ENCODE measurements around the gene GSTO2.
A peak's percentile ranks its signal among the peaks of the same experiment; 100 is the strongest.

The GSTO2 gene

GRCh38 chr10:104291439-104291951 lies 22.5 kb downstream of the GSTO2 start:
- H3K4me3 ChIP-seq (ENCODE audit: low read depth, low read length), result peak overlapping the region; percentile 18

GRCh38 chr10:104293011-104293410 lies 24.0 kb downstream of the GSTO2 start:
- no peaks in the 10 kb centered on the region for H3K36me3 ChIP-seq (ENCODE audit: control insufficient read depth, insufficient read depth, low read length)
- H3K9ac ChIP-seq (ENCODE audit: low read depth, low read length), result no peak overlapping the region
- no peaks in the 10 kb centered on the region for H3K9me3 ChIP-seq (ENCODE audit: control insufficient read depth, insufficient read depth, low read length)
- no peak overlapping the region for H3K4me3 ChIP-seq (ENCODE audit: low read depth, low read length)
- H3K27me3 ChIP-seq (ENCODE audit: control insufficient read depth, insufficient read depth, low read length), result no peaks in the 10 kb centered on the region
- H3K4me1 ChIP-seq (ENCODE audit: control insufficient read depth, insufficient read depth, low read length), result peaks cover 4% of the 10 kb centered on the region

More at GRCh38 chr10:104291439-104291951, 22.5 kb downstream of the GSTO2 start:
- no peaks in the 10 kb centered on the region for H3K27me3 ChIP-seq (ENCODE audit: control insufficient read depth, insufficient read depth, low read length)
- peaks cover 4% of the 10 kb centered on the region for H3K4me1 ChIP-seq (ENCODE audit: control insufficient read depth, insufficient read depth, low read length)
- no peaks in the 10 kb centered on the region for H3K9me3 ChIP-seq (ENCODE audit: control insufficient read depth, insufficient read depth, low read length)
- H3K9ac ChIP-seq (ENCODE audit: low read depth, low read length), result no peak overlapping the region
- H3K36me3 ChIP-seq (ENCODE audit: control insufficient read depth, insufficient read depth, low read length), result no peaks in the 10 kb centered on the region

DNA sequence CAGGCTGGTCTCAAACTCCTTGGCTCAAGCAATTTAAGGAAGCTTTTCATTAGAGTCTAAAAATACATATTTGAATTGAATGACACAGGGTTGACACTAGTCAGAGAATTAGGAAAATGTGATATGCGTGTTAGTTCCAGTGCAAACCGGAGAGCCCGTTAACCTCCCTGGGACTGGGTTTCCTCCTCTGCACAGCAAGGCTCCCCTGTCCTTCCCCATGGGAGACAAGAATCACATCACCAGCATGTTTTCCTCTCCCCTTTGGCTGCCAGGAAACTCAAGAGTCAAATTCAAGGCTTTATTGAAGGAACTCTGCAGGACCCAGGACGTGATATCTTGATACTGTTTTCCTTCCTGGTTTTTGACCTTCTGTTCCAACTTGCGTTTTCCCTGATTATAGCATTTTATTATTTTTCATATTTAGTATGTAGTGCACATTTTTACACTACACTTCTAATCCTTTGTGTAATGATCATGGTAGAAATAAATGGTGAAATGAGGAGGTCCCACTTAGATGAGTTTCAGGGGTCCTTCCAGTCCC lies 24.9 kb downstream of the GSTO2 start:
- Histone ChIP-seq H3K4me1 (ENCODE audit: control insufficient read depth, insufficient read depth, low read length) (peaks cover 4% of the 10 kb centered on the region), H3K9me3 (ENCODE audit: control insufficient read depth, insufficient read depth, low read length) (no peaks in the 10 kb centered on the region), H3K36me3 (ENCODE audit: control insufficient read depth, insufficient read depth, low read length) (no peaks in the 10 kb centered on the region), H3K4me3 (ENCODE audit: low read depth, low read length) (no peak overlapping the region), H3K9ac (ENCODE audit: low read depth, low read length) (no peak overlapping the region), H3K27me3 (ENCODE audit: control insufficient read depth, insufficient read depth, low read length) (no peaks in the 10 kb centered on the region)

DNA sequence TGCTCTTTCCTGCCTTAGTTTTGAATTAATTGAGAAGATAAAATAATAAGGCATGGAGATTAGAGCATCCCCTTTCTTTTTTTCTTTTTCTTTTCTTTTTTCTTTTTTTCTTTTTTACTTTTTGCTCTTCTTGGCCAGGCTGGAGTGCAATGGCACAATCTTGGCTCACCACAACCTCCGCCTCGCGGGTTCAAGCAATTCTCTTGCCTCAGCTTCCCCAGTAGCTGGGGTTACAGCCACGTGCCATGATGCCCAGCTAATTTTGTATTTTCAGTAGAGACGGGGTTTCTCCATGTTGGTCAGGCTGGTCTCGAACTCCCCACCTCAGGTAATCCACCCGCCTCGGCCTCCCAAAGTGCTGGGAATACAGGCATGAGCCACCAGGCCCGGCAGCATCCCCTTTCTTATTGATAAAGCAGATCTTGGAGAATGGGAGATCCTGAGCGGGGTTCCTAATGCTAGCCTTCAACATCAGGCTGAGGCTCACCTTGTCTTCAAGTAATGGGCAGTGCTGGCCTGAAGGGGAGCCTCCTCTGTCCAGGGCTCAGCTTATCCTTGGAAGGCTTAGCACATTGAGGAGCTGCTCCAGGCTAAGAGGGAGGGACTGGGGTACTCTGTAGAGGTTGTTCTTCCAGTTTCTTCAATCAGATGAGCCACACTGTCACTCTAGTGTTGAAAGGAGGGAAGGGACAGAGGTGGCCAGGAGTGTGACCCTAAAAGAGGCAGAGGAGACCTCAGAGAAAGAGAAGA lies 27.9 kb downstream of the GSTO2 start:
- no peak overlapping the region for H3K4me3 ChIP-seq (ENCODE audit: low read depth, low read length)
- no peaks in the 10 kb centered on the region for H3K27me3 ChIP-seq (ENCODE audit: control insufficient read depth, insufficient read depth, low read length)
- H3K9me3 ChIP-seq (ENCODE audit: control insufficient read depth, insufficient read depth, low read length), result no peaks in the 10 kb centered on the region
- no peak overlapping the region for H3K9ac ChIP-seq (ENCODE audit: low read depth, low read length)
- no peaks in the 10 kb centered on the region for H3K4me1 ChIP-seq (ENCODE audit: control insufficient read depth, insufficient read depth, low read length)
- no peaks in the 10 kb centered on the region for H3K36me3 ChIP-seq (ENCODE audit: control insufficient read depth, insufficient read depth, low read length)

- H3K9me3 ChIP-seq (ENCODE audit: control insufficient read depth, insufficient read depth, low read length), result no peaks in the 10 kb centered on the region
- no peak overlapping the region for H3K9ac ChIP-seq (ENCODE audit: low read depth, low read length)
- no peaks in the 10 kb centered on the region for H3K4me1 ChIP-seq (ENCODE audit: control insufficient read depth, insufficient read depth, low read length)
- no peaks in the 10 kb centered on the region for H3K27me3 ChIP-seq (ENCODE audit: control insufficient read depth, insufficient read depth, low read length)
- H3K4me3 ChIP-seq (ENCODE audit: low read depth, low read length), result no peak overlapping the region
- H3K36me3 ChIP-seq (ENCODE audit: control insufficient read depth, insufficient read depth, low read length), result no peaks in the 10 kb centered on the region
These were observed 29.0 kb downstream of the GSTO2 start for GRCh38 chr10:104297697-104298660.

GRCh38 chr10:104299031-104299904 lies 30.3 kb downstream of the GSTO2 start:
- no peaks in the 10 kb centered on the region for H3K4me1 ChIP-seq (ENCODE audit: control insufficient read depth, insufficient read depth, low read length)
- H3K27me3 ChIP-seq (ENCODE audit: control insufficient read depth, insufficient read depth, low read length), result no peaks in the 10 kb centered on the region
- H3K9ac ChIP-seq (ENCODE audit: low read depth, low read length), result no peak overlapping the region
- no peaks in the 10 kb centered on the region for H3K36me3 ChIP-seq (ENCODE audit: control insufficient read depth, insufficient read depth, low read length)
- peaks cover 6% of the 10 kb centered on the region for H3K9me3 ChIP-seq (ENCODE audit: control insufficient read depth, insufficient read depth, low read length)
- H3K4me3 ChIP-seq (ENCODE audit: low read depth, low read length), result no peak overlapping the region

- Histone ChIP-seq H3K9me3 (ENCODE audit: control insufficient read depth, insufficient read depth, low read length) (peaks cover 6% of the 10 kb centered on the region), H3K4me1 (ENCODE audit: control insufficient read depth, insufficient read depth, low read length) (no peaks in the 10 kb centered on the region), H3K36me3 (ENCODE audit: control insufficient read depth, insufficient read depth, low read length) (no peaks in the 10 kb centered on the region), H3K27me3 (ENCODE audit: control insufficient read depth, insufficient read depth, low read length) (no peaks in the 10 kb centered on the region), H3K9ac (ENCODE audit: low read depth, low read length) (no peak overlapping the region), H3K4me3 (ENCODE audit: low read depth, low read length) (no peak overlapping the region)
These were observed 31.2 kb downstream of the GSTO2 start for GRCh38 chr10:104300002-104300735.

DNA sequence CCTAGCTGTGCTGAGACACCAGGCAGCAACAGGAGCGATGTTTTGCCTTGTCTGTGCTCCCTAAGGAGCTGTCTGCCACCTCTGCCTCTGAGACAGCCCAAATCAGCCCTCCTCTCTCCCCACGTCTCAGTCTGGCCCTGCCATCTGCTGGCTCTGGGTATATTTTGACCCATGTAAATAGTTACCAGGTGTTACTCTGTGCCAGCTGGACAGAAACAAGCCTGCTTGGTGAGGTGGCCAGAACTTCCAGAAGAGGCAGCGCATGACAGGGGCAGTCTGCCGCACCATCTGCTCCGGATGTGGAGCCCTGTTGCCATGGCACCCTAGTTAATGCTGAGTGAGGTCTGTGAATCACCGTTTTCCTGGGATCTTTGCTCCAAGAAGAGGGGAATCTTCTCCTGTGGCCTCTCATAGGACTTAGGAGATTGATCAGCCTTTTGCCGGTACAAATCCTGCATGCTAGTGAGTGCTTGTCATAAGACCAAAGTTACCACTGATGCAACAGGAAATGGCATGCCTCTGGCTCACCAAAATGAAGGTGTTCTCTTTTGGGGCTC lies 31.8 kb downstream of the GSTO2 start:
- Histone ChIP-seq H3K4me1 (ENCODE audit: control insufficient read depth, insufficient read depth, low read length) (no peaks in the 10 kb centered on the region), H3K9me3 (ENCODE audit: control insufficient read depth, insufficient read depth, low read length) (peaks cover 6% of the 10 kb centered on the region), H3K36me3 (ENCODE audit: control insufficient read depth, insufficient read depth, low read length) (no peaks in the 10 kb centered on the region), H3K4me3 (ENCODE audit: low read depth, low read length) (no peak overlapping the region), H3K9ac (ENCODE audit: low read depth, low read length) (no peak overlapping the region), H3K27me3 (ENCODE audit: control insufficient read depth, insufficient read depth, low read length) (no peaks in the 10 kb centered on the region)

GRCh38 chr10:104301907-104302690 lies 33.1 kb downstream of the GSTO2 start:
- Histone ChIP-seq H3K9ac (ENCODE audit: low read depth, low read length) (no peak overlapping the region), H3K4me3 (ENCODE audit: low read depth, low read length) (no peak overlapping the region), H3K36me3 (ENCODE audit: control insufficient read depth, insufficient read depth, low read length) (no peaks in the 10 kb centered on the region), H3K27me3 (ENCODE audit: control insufficient read depth, insufficient read depth, low read length) (no peaks in the 10 kb centered on the region), H3K4me1 (ENCODE audit: control insufficient read depth, insufficient read depth, low read length) (no peaks in the 10 kb centered on the region), H3K9me3 (ENCODE audit: control insufficient read depth, insufficient read depth, low read length) (peaks cover 6% of the 10 kb centered on the region)
